H9 (cell line): ENCODE measurements around the gene SRP68. TPM values are rescaled to one million over a fixed set of nuclear protein-coding genes. Genes with fewer than 3 reads are reported as not detected.

ENCODE experiments used
- DNase-seq: peaks from one replicate; pipeline ENCODE4 v3.0.0-alpha.2; 2017
- H2AFZ ChIP-seq: one replicate; pipeline ENCODE4 v1.6.1; 2013; ENCODE audit warnings: mild to moderate bottlenecking, low read length, control low read depth, moderate library complexity
- H2AK5ac ChIP-seq: 2 replicates; pipeline ENCODE4 v1.6.1; 2013; ENCODE audit warnings: low read length, control low read depth, mixed read lengths; ENCODE audit not compliant: insufficient read length
- H2BK120ac ChIP-seq: one replicate; pipeline ENCODE4 v1.6.1; 2013; ENCODE audit warnings: low read depth, mild to moderate bottlenecking, low read length, control low read depth, inconsistent platforms; ENCODE audit not compliant: poor library complexity, severe bottlenecking
- H2BK12ac ChIP-seq: 2 replicates; pipeline ENCODE4 v1.6.1; 2013; ENCODE audit warnings: low read length, control low read depth, mixed read lengths, low read depth; ENCODE audit not compliant: insufficient read length
- H2BK15ac ChIP-seq: 2 replicates; pipeline ENCODE4 v1.6.1; 2013; ENCODE audit warnings: low read depth, low read length, control low read depth
- H2BK20ac ChIP-seq: one replicate; pipeline ENCODE4 v1.6.1; 2013; ENCODE audit warnings: low read depth, mild to moderate bottlenecking, low read length, control low read depth, inconsistent platforms; ENCODE audit not compliant: poor library complexity, severe bottlenecking
- H2BK5ac ChIP-seq: 2 replicates; pipeline ENCODE4 v1.6.1; 2013; ENCODE audit warnings: low read length, control low read depth, mixed read lengths; ENCODE audit not compliant: insufficient read length
- H3K14ac ChIP-seq: 2 replicates; pipeline ENCODE4 v1.6.1; 2013; ENCODE audit warnings: low read length, control low read depth; ENCODE audit not compliant: insufficient read depth
- H3K18ac ChIP-seq: 2 replicates; pipeline ENCODE4 v1.6.1; 2013; ENCODE audit warnings: low read depth, mild to moderate bottlenecking, mixed read lengths, low read length, control low read depth; ENCODE audit not compliant: insufficient read length
- H3K23ac ChIP-seq: 2 replicates; pipeline ENCODE4 v1.6.1; 2013; ENCODE audit warnings: low read length, control low read depth, mixed read lengths, low read depth; ENCODE audit not compliant: insufficient read length
- H3K23me2 ChIP-seq: 2 replicates; pipeline ENCODE4 v1.6.1; 2013; ENCODE audit warnings: low read depth, mild to moderate bottlenecking, mixed read lengths, low read length, control low read depth; ENCODE audit not compliant: insufficient read length, poor library complexity, severe bottlenecking
- H3K27ac ChIP-seq: 2 replicates; pipeline ENCODE4 v1.5.1; 2013; ENCODE audit warnings: low read length, control low read depth, mixed read lengths, low read depth; ENCODE audit not compliant: insufficient read length
- H3K27me3 ChIP-seq: 2 replicates; pipeline ENCODE4 v1.6.1; 2013; ENCODE audit warnings: low read length, control low read depth, inconsistent platforms; ENCODE audit not compliant: insufficient read depth
- H3K4ac ChIP-seq: 2 replicates; pipeline ENCODE4 v1.6.1; 2013; ENCODE audit warnings: low read depth, mild to moderate bottlenecking, control low read depth, inconsistent platforms, low read length, moderate library complexity
- H3K4me1 ChIP-seq: 2 replicates; pipeline ENCODE4 v1.6.1; 2013; ENCODE audit warnings: low read length, control low read depth, inconsistent platforms; ENCODE audit not compliant: insufficient read depth
- H3K4me2 ChIP-seq: 2 replicates; pipeline ENCODE4 v1.6.1; 2013; ENCODE audit warnings: low read length, control low read depth, mixed read lengths; ENCODE audit not compliant: insufficient read length, insufficient read depth
- H3K56ac ChIP-seq: 2 replicates; pipeline ENCODE4 v1.6.1; 2013; ENCODE audit warnings: low read depth, mild to moderate bottlenecking, mixed read lengths, low read length, control low read depth; ENCODE audit not compliant: insufficient read length
- H3K79me1 ChIP-seq: 2 replicates; pipeline ENCODE4 v1.6.1; 2013; ENCODE audit warnings: low read depth, mild to moderate bottlenecking, moderate library complexity, low read length, control low read depth, inconsistent platforms; ENCODE audit not compliant: insufficient read depth, poor library complexity, severe bottlenecking
- H3K79me2 ChIP-seq: 2 replicates; pipeline ENCODE4 v1.6.1; 2013; ENCODE audit warnings: low read length, control low read depth, inconsistent platforms; ENCODE audit not compliant: insufficient read depth
- H3K9ac ChIP-seq: 2 replicates; pipeline ENCODE4 v1.6.1; 2013; ENCODE audit warnings: low read length, control low read depth, mixed read lengths; ENCODE audit not compliant: insufficient read length; ENCODE audit errors: extremely low read depth
- H3K9me3 ChIP-seq: one replicate; pipeline ENCODE4 v1.6.1; 2013; ENCODE audit warnings: low read depth, low read length, inconsistent platforms; ENCODE audit not compliant: control insufficient read depth
- H3T11ph ChIP-seq: one replicate; pipeline ENCODE4 v1.6.1; 2013; ENCODE audit warnings: mild to moderate bottlenecking, low read length, control low read depth, inconsistent platforms
- H4K20me1 ChIP-seq: one replicate; pipeline ENCODE4 v1.6.1; 2013; ENCODE audit not compliant: control insufficient read depth, insufficient read length, insufficient read depth
- H4K5ac ChIP-seq: 2 replicates; pipeline ENCODE4 v1.6.1; 2013; ENCODE audit warnings: low read depth, mild to moderate bottlenecking, mixed read lengths, low read length, control low read depth; ENCODE audit not compliant: insufficient read length
- H4K8ac ChIP-seq: replicated peaks from 2 replicates; pipeline ENCODE4 v1.6.1; 2013; ENCODE audit warnings: low read length, control low read depth, mixed read lengths, low read depth; ENCODE audit not compliant: insufficient read length
- H4K91ac ChIP-seq: 2 replicates; pipeline ENCODE4 v1.6.1; 2013; ENCODE audit warnings: low read depth, mild to moderate bottlenecking, moderate library complexity, mixed read lengths, low read length, control low read depth; ENCODE audit not compliant: insufficient read length
- H3K27ac Mint-ChIP-seq, 3 experiments: 2 replicates in 2 of 3; 3 replicates in 1 of 3; pipeline ENCODE4 v1.8.0; 2020 to 2021; ENCODE audit warnings: mixed read lengths in 3 of 3, mild to moderate bottlenecking in 1 of 3, moderate library complexity in 1 of 3
- H3K27me3 Mint-ChIP-seq: 2 replicates; pipeline ENCODE4 v1.8.0; 2021; ENCODE audit warnings: low read depth, mild to moderate bottlenecking, moderate library complexity, mixed read lengths
- H3K36me3 Mint-ChIP-seq, 3 experiments: 2 replicates in 2 of 3; 3 replicates in 1 of 3; pipeline ENCODE4 v1.8.0; 2020 to 2021; ENCODE audit warnings: low read depth in 3 of 3, mixed read lengths in 3 of 3; ENCODE audit not compliant: insufficient read depth in 1 of 3
- H3K4me1 Mint-ChIP-seq, 2 experiments: 2 replicates each; pipeline ENCODE4 v1.8.0; 2020; ENCODE audit warnings: mixed read lengths in 2 of 2
- H3K4me3 Mint-ChIP-seq, 2 experiments: 2 replicates in 1 of 2; 3 replicates in 1 of 2; pipeline ENCODE4 v1.8.0; 2020 to 2021; ENCODE audit warnings: mild to moderate bottlenecking in 2 of 2, mixed read lengths in 2 of 2, moderate library complexity in 1 of 2
- H3K9me3 Mint-ChIP-seq, 2 experiments: 2 replicates in 1 of 2; 3 replicates in 1 of 2; pipeline ENCODE4 v1.8.0; 2020; ENCODE audit warnings: mild to moderate bottlenecking in 2 of 2, mixed read lengths in 2 of 2, moderate library complexity in 1 of 2
- CTCF ChIP-seq: fragments of 200-600 bp; sonication (generic); conservative IDR thresholded peaks from 3 replicates; pipeline ENCODE4 v1.8.0; 2021; ENCODE audit warnings: antibody characterized with exemption, mild to moderate bottlenecking
- WGBS: extraction: QIAGEN DNeasy Blood & Tissue Kit; methylation state at CpG from one replicate; pipeline ENCODE4 v1.1.7; 2013; ENCODE audit warnings: missing lambda C conversion rate, low lambda C conversion rate, mixed read lengths; ENCODE audit not compliant: insufficient read length; ENCODE audit errors: extremely low coverage; 5-methylcytosine and 5-hydroxymethylcytosine counted together
- total RNA-seq: library from RNA; stranded (reverse); gene quantifications from 2 replicates; pipeline ENCODE4 v1.2.1, GENCODE V29; 2021

SRP68 gene
- total RNA-seq, 1 experiment from 2014 or later: 86.1 TPM

- TF ChIP-seq CTCF: no peak
- H3K4me2 ChIP-seq: no peak overlapping the region
- H3K27ac ChIP-seq: no peak overlapping the region
- H3K79me1 ChIP-seq: no peaks in the 10 kb centered on the region
- no peak overlapping the region for H3K4ac ChIP-seq
- no peak overlapping the region for H2BK5ac ChIP-seq
- Mint-ChIP-seq H3K36me3 (peaks cover 18 to 80% (median 70%) of the 10 kb centered on the region in 3 experiments; a peak in 6 of 7 replicates), H3K9me3 (no peaks in the 10 kb centered on the region), H3K27ac (no peak overlapping the region), H3K4me3 (no peak overlapping the region), H3K4me1 (peaks cover 4% of the 10 kb centered on the region in 2 experiments), H3K27me3 (no peaks in the 10 kb centered on the region; the same call in 1 of the 2 replicates)
- H4K20me1 ChIP-seq: no peaks in the 10 kb centered on the region
- no peak overlapping the region for H3K14ac ChIP-seq
- H3T11ph ChIP-seq: no peak overlapping the region
- no peak overlapping the region for H3K56ac ChIP-seq
- DNase-seq: no peak
- H4K91ac ChIP-seq: no peak overlapping the region
- H3K79me2 ChIP-seq: no peaks in the 10 kb centered on the region
- H3K27me3 ChIP-seq: no peaks in the 10 kb centered on the region
- no peak overlapping the region for H2BK120ac ChIP-seq
- H3K23ac ChIP-seq: no peak overlapping the region
- no peak overlapping the region for H2AFZ ChIP-seq
- no peak overlapping the region for H2BK20ac ChIP-seq
- H2BK12ac ChIP-seq: no peak overlapping the region
- no peak overlapping the region for H3K9ac ChIP-seq
- H4K8ac ChIP-seq: no peak overlapping the region
- no peaks in the 10 kb centered on the region for H3K23me2 ChIP-seq
- no peak overlapping the region for H3K18ac ChIP-seq
- no CpG with 5 or more reads among the region's 9 CpGs for WGBS
- H2BK15ac ChIP-seq: no peak overlapping the region
- no peaks in the 10 kb centered on the region for H3K9me3 ChIP-seq
- no peaks in the 10 kb centered on the region for H3K4me1 ChIP-seq
- no peak overlapping the region for H2AK5ac ChIP-seq
- no peak overlapping the region for H4K5ac ChIP-seq
Observed at GRCh38 chr17:76086384-76086783, 14.1 kb upstream of the SRP68 start.
